ENCODE measurements around the gene SLC7A10. TPM values are rescaled to one million over a fixed set of nuclear protein-coding genes. Genes with fewer than 3 reads are reported as not detected.

The SLC7A10 gene
- total RNA-seq, 1 experiment from 2014 or later, result not detected

- Mint-ChIP-seq H3K27me3 (ENCODE audit: insufficient read depth, unreplicated experiment) (no peaks in the 10 kb centered on the region), H3K4me1 (ENCODE audit: low read depth, unreplicated experiment) (no peaks in the 10 kb centered on the region), H3K27ac (ENCODE audit: unreplicated experiment) (no peak overlapping the region), H3K4me3 (ENCODE audit: unreplicated experiment) (no peak overlapping the region), H3K36me3 (ENCODE audit: insufficient read depth, unreplicated experiment) (peaks cover 4% of the 10 kb centered on the region), H3K9me3 (ENCODE audit: unreplicated experiment) (peaks cover 14% of the 10 kb centered on the region)
- POLR2A ChIA-PET, result no interaction called here
- no peaks in the 10 kb centered on the region for H3K27me3 ChIP-seq (replicated peaks; ENCODE audit: control insufficient read depth, insufficient read depth, low read length)
- intact Hi-C loops (cut with micrococcal nuclease; ENCODE audit: unreplicated experiment), result no loop called here
- H3K36me3 ChIP-seq (ENCODE audit: control insufficient read depth, insufficient read depth, low read length), result no peaks in the 10 kb centered on the region
- no peak for TF ChIP-seq CTCF (IDR thresholded peaks at IDR 0.05; ENCODE audit: insufficient read depth in 1 of 2, low read depth in 1 of 2, low read length in 1 of 2, severe bottlenecking in 1 of 2, unreplicated experiment in 1 of 2)
- DNase-seq, result no peak
- CTCF ChIA-PET, result interaction anchor here (1.7 kb wide), 1 partner anchor 13 kb away, joined by 4 read pairs; no protein-coding TSS in a partner anchor
- no peaks in the 10 kb centered on the region for H3K4me1 ChIP-seq
- peaks cover 15% of the 10 kb centered on the region; the same call in 1 of the 2 replicates for H3K9me3 ChIP-seq
- H3K4me3 ChIP-seq (ENCODE audit: low read depth, low read length), result no peak overlapping the region
- no TSS peak for BruUV-seq (replicated peaks)
Measured at GRCh38 chr19:33163481-33163880, 62.2 kb downstream of the SLC7A10 start.

GRCh38 chr19:33161201-33161600 is 64.4 kb downstream of the SLC7A10 start:
- Histone ChIP-seq H3K4me1 (no peaks in the 10 kb centered on the region), H3K27me3 (replicated peaks; ENCODE audit: control insufficient read depth, insufficient read depth, low read length) (no peaks in the 10 kb centered on the region), H3K4me3 (ENCODE audit: low read depth, low read length) (no peak overlapping the region), H3K9me3 (no peaks in the 10 kb centered on the region), H3K36me3 (ENCODE audit: control insufficient read depth, insufficient read depth, low read length) (no peaks in the 10 kb centered on the region)
- intact Hi-C loops (cut with micrococcal nuclease; ENCODE audit: unreplicated experiment), result no loop called here
- Mint-ChIP-seq H3K4me1 (ENCODE audit: low read depth, unreplicated experiment) (no peaks in the 10 kb centered on the region), H3K9me3 (ENCODE audit: unreplicated experiment) (no peaks in the 10 kb centered on the region), H3K27ac (ENCODE audit: unreplicated experiment) (no peak overlapping the region), H3K4me3 (ENCODE audit: unreplicated experiment) (no peak overlapping the region), H3K27me3 (ENCODE audit: insufficient read depth, unreplicated experiment) (no peaks in the 10 kb centered on the region), H3K36me3 (ENCODE audit: insufficient read depth, unreplicated experiment) (peaks cover 4% of the 10 kb centered on the region)
- no peak for DNase-seq
- TF ChIP-seq CTCF (IDR thresholded peaks at IDR 0.05; ENCODE audit: insufficient read depth in 1 of 2, low read depth in 1 of 2, low read length in 1 of 2, severe bottlenecking in 1 of 2, unreplicated experiment in 1 of 2), result no peak
- CTCF ChIA-PET, result interaction anchor here (1.5 kb wide), 1 partner anchor 23 kb away, joined by 4 read pairs; no protein-coding TSS in a partner anchor
- BruUV-seq (replicated peaks), result no TSS peak
- POLR2A ChIA-PET, result no interaction called here

- Mint-ChIP-seq H3K4me1 (ENCODE audit: low read depth, unreplicated experiment) (no peaks in the 10 kb centered on the region), H3K36me3 (ENCODE audit: insufficient read depth, unreplicated experiment) (peaks cover 3% of the 10 kb centered on the region), H3K4me3 (ENCODE audit: unreplicated experiment) (no peak overlapping the region), H3K9me3 (ENCODE audit: unreplicated experiment) (no peaks in the 10 kb centered on the region), H3K27ac (ENCODE audit: unreplicated experiment) (no peak overlapping the region), H3K27me3 (ENCODE audit: insufficient read depth, unreplicated experiment) (no peaks in the 10 kb centered on the region)
- Histone ChIP-seq H3K4me3 (ENCODE audit: low read depth, low read length) (no peak overlapping the region), H3K9me3 (no peaks in the 10 kb centered on the region), H3K36me3 (ENCODE audit: control insufficient read depth, insufficient read depth, low read length) (no peaks in the 10 kb centered on the region), H3K27me3 (replicated peaks; ENCODE audit: control insufficient read depth, insufficient read depth, low read length) (no peaks in the 10 kb centered on the region), H3K4me1 (no peaks in the 10 kb centered on the region)
- TF ChIP-seq CTCF (IDR thresholded peaks at IDR 0.05; ENCODE audit: insufficient read depth in 1 of 2, low read depth in 1 of 2, low read length in 1 of 2, severe bottlenecking in 1 of 2, unreplicated experiment in 1 of 2), result no peak
- BruUV-seq (replicated peaks), result no TSS peak
- intact Hi-C loops (cut with micrococcal nuclease; ENCODE audit: unreplicated experiment), result no loop called here
- ChIA-PET CTCF (interaction anchor here (1.2 kb wide), 1 partner anchor 17 kb away, joined by 3 read pairs; no protein-coding TSS in a partner anchor), POLR2A (interaction anchor here (1.9 kb wide), 1 partner anchor 17 kb away, joined by 7 read pairs; no protein-coding TSS in a partner anchor)
- no peak for DNase-seq
Measured at GRCh38 chr19:33159893-33160292, 65.8 kb downstream of the SLC7A10 start.

Measured in Caco-2 (cell line).